NCI-H146 treated with DMSO at 0.1 percent for 48 hours (cell line): Measurements from ENCODE around the gene STIM1.
A peak's percentile ranks its signal among the peaks of the same experiment; 100 is the strongest.
"Not testable (repeated sequence)": the region's sequence is repeated elsewhere in the genome, so short reads cannot be mapped to it uniquely, and the experiment has no call there.

Experiments
- DNase-seq: peaks from one replicate; lab custom pipeline; 2025; ENCODE audit not compliant: unreplicated experiment; lab: John Stamatoyannopoulos, UW

STIM1 gene

GRCh38 chr11:3853899-3854659 lies 1.4 kb upstream of the STIM1 start:
- no peak for DNase-seq

GRCh38 chr11:3854660-3854976 lies 846 bp upstream of the STIM1 start:
- no peak for DNase-seq

- DNase-seq, result peak; percentile 32
These were observed 486 bp downstream of the STIM1 start for GRCh38 chr11:3855808-3856491.

- DNase-seq, result no peak
These were observed 1.5 kb downstream of the STIM1 start for GRCh38 chr11:3856856-3857553.

- DNase-seq, result no peak
These were observed 2.2 kb downstream of the STIM1 start for GRCh38 chr11:3857628-3858027.

GRCh38 chr11:3859373-3859881 lies 4.0 kb downstream of the STIM1 start:
- no peak for DNase-seq

- DNase-seq, result no peak
These were observed 4.9 kb downstream of the STIM1 start for GRCh38 chr11:3860375-3860774.

- not testable (repeated sequence) for DNase-seq
These were observed 5.5 kb downstream of the STIM1 start for GRCh38 chr11:3860898-3861393.

GRCh38 chr11:3861683-3862082 lies 6.2 kb downstream of the STIM1 start:
- DNase-seq, result no peak

GRCh38 chr11:3865388-3866193 lies 10.1 kb downstream of the STIM1 start:
- no peak for DNase-seq

GRCh38 chr11:3866206-3866605 lies 10.7 kb downstream of the STIM1 start:
- no peak for DNase-seq

- DNase-seq, result no peak
These were observed 11.4 kb downstream of the STIM1 start for GRCh38 chr11:3866836-3867208.

GRCh38 chr11:3867209-3868091 lies 12.0 kb downstream of the STIM1 start:
- no peak for DNase-seq

GRCh38 chr11:3873712-3874349 lies 18.4 kb downstream of the STIM1 start:
- DNase-seq, result no peak

- no peak for DNase-seq
These were observed 21.1 kb downstream of the STIM1 start for GRCh38 chr11:3876613-3877012.

- no peak for DNase-seq
These were observed 22.1 kb downstream of the STIM1 start for GRCh38 chr11:3877364-3878257.

GRCh38 chr11:3878258-3878584 lies 22.8 kb downstream of the STIM1 start:
- DNase-seq, result no peak

- DNase-seq, result no peak
These were observed 23.9 kb downstream of the STIM1 start for GRCh38 chr11:3879216-3879966.
